HTR-8/SVneo (cell line): ENCODE data around the gene PFKM.

Experiments
- DNase-seq: peaks from one replicate; pipeline ENCODE4 v3.0.0; 2011; ENCODE audit warnings: low spot score, mixed read lengths; ENCODE audit not compliant: insufficient read length
- FAIRE-seq: peaks from 2 replicates; lab custom pipeline; 2011; peaks lifted over from hg19 to GRCh38; lab: Jason Lieb, UNC

Gene PFKM

DNA sequence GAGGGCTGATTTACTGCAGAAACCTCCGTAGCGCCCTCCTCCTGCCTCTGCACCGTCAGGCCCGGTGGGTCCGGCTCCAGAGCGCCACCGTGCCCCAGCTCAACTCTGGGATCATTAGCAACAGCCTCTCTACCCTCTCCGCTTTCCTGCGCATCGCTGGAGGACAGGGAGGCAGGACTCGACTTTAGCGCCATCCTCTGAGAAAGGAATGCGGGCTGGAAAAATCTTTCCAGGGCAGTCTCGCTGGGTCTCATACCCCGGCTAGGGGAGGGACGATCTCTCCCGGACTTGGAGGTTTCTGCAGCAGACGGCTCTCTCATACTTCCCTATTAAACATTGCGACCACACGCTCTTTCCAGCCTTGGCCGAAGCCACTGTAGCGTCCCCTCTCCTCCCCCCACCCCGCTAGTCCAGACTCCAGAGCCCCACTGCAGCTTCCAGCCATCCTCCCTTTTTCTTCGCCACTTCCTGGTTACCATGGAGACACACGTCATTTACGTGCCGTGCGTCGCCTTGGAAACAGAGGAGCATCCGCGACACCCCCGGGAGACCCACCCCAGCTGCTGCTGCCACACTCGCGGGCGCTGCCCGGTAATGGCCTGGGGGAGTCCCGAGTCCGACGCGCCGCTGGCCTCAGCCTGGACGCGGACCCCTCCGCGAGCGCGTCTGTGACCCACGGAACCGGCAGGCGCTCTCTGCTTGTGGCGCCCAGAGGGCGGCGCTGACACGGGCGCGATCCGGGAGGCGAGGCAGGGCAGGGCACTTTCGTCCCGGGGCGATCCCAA lies 64.1 kb downstream of the PFKM start, which contains the start of gene CCDC184:
Gene CCDC184 (plus strand): TSS at position 554 of the 785 bp plus-strand sequence. CDS start 479 bp downstream, outside the sequence.
- FAIRE-seq = peak; percentile 26
- DNase-seq = peak; percentile 49

DNA sequence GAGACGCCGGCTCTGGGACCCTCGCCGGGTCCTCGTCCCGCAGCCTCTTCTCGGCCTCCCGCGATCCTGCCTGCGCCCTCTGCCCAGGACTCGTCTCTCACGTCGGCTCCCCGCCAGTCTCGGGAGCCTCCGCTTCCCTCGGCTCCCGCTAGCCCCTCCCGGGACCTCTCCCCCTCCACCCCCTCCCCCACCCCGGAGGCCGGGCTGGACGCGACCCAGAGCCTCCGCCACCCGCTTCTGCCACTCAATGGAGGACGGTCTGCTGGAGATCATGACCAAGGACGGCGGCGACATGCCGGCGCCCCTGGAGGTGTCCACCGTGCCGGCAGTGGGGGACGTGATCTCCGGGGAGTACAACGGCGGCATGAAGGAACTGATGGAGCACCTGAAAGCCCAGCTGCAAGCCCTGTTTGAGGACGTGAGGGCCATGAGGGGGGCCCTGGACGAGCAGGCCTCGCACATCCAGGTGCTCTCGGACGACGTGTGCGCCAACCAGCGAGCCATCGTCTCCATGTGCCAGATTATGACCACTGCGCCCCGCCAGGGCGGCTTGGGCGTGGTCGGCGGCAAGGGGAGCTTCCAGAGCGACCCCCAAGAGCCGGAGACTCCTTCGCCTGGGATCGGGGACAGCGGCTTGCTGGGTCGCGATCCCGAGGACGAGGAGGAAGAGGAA lies 64.8 kb downstream of the PFKM start:
- DNase-seq (no peak), FAIRE-seq (no peak)

DNA sequence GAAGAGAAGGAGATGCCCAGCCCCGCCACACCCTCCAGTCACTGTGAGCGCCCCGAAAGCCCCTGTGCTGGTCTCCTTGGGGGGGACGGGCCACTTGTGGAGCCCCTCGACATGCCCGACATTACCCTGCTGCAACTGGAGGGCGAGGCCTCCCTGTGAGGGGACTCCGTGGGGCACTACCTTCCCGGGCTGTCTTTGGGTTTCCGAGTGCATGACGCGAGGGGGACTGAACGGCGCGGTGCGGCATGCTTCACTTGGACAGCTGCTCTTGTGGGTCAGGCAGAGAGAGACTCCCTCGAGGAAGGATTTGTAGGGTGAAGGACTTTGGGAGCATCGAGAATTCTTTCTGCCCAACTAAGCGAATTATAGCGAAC lies 65.4 kb downstream of the PFKM start:
- DNase-seq (no peak), FAIRE-seq (no peak)

DNA sequence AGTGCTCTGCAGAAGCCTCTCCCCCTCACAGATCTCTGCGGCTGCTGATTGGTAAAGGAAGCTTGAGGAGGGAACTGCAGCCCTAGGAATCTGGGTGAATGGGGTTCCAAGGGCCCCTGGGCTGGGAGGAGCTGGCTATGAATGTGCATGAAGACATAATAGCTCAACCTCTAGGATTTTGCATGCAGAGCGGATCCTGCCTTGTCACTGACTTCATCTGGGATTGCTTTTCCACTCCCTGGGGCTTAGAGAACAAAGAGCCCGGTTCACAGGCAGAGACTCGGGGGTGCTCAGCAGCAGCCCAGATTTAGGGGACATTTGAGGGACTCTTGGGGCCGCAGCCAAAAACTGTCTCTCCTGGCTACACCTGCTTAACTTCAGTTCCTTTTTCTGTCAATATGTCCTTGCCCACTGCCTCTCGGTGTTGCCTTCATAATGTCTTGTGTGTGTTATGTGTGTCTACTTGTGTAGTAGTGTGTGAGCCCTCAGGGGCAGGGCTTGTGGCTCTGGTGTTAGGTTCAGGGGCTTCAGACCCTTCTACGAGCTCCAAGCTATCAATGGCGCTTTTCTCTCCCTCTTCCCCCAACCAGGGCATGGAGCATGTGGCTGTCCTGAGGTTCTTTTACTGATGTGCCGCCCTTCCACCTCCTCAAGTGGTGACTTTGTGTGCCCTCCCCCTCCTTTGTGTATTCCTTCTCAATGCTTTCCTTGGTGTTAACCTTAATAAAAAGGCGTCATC lies 66.2 kb downstream of the PFKM start:
- no peak for FAIRE-seq

DNA sequence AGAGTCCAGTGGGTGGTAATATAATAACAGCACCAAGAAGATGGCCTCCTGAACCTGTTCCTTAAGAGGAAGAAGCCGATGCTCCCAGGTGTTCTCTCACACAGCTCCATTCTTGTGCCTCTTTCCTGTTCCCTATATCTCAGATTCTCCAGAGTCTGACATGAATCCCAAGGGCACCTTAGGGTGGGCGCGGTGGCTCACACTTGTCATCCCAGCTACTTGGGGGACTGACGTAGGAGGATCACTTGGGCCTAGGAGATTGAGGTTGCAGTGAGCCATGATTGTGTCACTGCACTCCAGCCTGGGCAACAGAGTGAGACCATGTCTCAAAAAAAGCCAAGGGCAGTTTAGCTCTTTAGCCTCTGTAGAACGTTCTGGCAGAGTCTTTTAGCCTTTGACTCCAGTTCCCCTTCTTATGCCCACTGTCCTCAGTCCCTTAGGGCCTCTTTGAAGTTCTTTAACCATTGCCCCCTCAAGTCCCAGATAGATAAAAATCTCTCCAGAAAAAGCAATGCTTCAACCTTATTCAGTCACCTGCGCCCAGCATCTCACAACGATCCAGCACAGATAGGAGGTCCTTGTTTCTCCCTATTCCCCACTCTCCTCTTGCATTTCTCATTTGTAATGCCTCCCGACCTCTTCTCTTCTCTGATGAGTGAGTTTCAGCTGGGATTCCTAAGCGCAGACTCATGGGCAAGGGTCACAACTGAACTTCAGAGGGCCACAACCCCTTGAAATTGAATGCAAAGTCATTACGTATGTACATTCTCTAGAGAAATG lies 68.9 kb downstream of the PFKM start:
- no peak for FAIRE-seq
- no peak for DNase-seq

More for the DNA sequence above, 66.2 kb downstream of the PFKM start:
- no peak for DNase-seq

DNA sequence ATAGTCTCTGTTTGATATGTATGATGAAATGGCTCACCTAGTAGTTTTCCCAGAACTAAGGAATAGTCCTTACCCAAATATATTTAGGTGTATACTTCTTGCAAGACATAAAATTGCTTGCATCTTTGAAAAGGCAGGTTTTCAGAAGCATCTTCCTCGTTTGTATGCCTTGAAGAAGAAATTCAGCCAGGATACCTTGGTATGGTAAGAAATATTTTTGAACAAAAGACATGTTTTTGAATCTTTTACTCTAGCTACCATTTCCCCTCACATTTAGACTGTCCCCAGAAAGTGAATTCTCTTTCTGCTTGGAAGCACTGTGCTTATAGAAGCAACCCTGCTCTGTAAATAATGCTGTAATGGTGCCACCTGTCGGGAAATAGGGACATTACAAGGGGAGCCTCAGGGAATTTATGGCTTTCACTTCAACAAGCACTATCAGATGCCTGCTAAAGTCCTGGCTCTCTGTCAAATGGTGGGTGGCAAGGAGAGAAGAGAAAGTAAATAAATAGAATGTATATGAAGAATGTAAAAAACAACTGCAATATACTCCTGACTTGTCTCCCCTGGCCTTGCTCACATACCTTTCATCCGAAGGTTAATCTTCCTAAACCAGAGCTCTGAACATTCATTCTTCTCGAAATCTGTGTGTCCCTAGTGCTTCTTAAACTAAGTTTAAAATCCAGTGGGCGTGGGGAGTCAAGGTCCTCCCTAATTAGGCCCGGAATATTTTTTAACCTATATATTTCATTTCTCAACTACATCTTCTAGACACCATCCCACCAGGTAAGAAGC lies 70.4 kb downstream of the PFKM start:
- FAIRE-seq (peak; percentile 20), DNase-seq (peak; percentile 63)

DNA sequence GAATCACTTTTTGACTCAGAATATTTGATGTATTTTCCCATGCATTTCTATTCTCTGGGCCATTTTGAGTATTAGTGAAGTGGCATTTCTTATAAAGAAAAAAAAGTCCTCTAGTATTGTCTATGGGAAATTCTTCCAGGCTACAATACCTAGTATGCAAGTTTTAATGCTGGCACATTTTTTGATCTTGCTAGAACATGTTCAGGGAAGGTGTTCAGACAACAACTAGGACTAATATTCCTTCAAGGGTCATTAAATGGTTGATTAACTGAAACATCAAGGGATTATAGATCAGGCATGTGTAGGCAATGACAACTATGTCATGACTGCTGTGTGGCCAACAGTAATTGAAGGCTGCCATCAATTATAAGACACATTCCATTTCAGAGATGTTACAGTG lies 71.9 kb downstream of the PFKM start:
- DNase-seq (no peak), FAIRE-seq (no peak)

DNA sequence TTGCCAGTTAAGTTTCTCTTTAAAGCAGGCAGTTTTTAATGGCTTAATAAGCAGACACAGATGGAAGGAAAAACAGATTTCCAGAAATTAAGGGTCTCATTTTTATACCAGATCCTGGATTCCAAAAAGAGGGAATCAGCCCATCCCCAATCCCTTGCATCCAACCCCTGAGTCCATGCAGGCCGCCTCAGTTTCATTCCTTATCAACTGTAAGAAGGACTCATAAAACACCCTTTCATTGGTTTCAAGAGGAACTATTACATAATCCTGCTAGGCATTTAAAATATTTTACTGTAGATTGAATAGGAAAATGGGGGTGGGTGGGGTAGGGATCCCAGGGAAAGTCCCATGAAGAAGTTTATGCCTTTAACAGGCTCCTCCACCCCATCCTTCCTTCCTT lies 73.7 kb downstream of the PFKM start:
- DNase-seq = no peak
- FAIRE-seq = no peak

DNA sequence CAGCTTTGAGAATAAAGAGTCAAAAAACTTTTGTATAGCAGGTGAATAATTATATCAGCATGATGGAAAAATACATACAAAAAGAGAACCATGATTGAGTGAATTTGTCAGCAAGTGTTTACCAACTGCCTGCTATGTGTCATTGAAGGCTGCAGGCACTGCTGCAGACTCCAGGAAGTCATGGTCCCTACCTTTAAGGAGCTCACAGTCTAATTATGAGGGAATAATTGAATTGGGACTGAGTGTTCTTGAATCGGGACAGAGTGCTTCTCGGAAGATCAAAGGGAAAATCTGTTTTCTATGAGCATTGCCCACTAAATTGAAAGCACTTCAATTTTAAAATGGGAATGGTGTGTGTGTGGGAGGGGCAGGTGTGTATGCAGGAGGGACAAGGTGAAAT lies 74.5 kb downstream of the PFKM start:
- FAIRE-seq (no peak), DNase-seq (no peak)

DNA sequence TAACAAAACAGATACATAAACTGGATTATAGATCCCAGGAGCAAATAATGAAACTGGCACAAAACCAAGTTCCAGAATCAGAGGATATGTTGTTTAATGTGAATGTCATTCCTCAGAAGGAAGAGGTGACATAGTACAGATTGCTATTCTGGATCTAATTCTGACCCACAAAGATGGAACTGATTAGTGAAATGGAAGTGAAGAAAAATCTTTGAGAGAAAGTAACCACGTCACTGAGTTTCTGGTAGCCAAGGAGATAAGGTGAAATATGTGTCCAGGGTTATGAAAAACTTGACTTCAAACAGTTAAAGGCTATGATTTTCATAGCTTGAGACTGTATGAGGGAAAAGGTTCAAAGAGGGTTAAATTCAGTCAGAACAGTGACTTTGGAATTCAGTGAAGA lies 75.6 kb downstream of the PFKM start:
- DNase-seq (no peak), FAIRE-seq (no peak)
